Heart right ventricle (tissue), 16 donors: ENCODE results near the gene ASB1. TPM values are rescaled to one million over a fixed set of nuclear protein-coding genes. Genes with fewer than 3 reads are reported as not detected.

ENCODE experiments used
- ATAC-seq, 8 donors: fragments of 200-7000 bp; cut with Tn5 transposase; one replicate each; pipeline ENCODE4 v1.9.1; 2020; ENCODE audit warnings: mild to moderate bottlenecking in 8 of 8, moderate library complexity in 8 of 8, moderate number of reproducible peaks in 1 of 8
- DNase-seq, 2 donors: peaks; one replicate each; pipeline ENCODE4 v3.0.0-alpha.2; 2020
- H3K27ac ChIP-seq, 10 donors: fragments of 200-600 bp; sonication (generic) in 2 of 10; one replicate each; pipeline versions ENCODE4 v1.5.0 to v1.8.0; 2020 to 2022; ENCODE audit warnings: mild to moderate bottlenecking in 3 of 10
- H3K27me3 ChIP-seq, 7 donors: fragments of 200-600 bp; one replicate each; pipeline ENCODE4 v1.8.0; 2021 to 2022; ENCODE audit warnings: mild to moderate bottlenecking in 2 of 7
- H3K36me3 ChIP-seq, 9 donors: fragments of 200-600 bp; sonication (generic) in 1 of 9; one replicate each; pipeline versions ENCODE4 v1.5.0 to v1.8.0; 2020 to 2022; ENCODE audit warnings: mild to moderate bottlenecking in 2 of 9
- H3K4me1 ChIP-seq, 9 donors: fragments of 200-600 bp; sonication (generic) in 1 of 9; one replicate each; pipeline versions ENCODE4 v1.5.0 to v1.8.0; 2020 to 2022; ENCODE audit warnings: mild to moderate bottlenecking in 4 of 9
- H3K4me3 ChIP-seq, 10 donors: fragments of 200-600 bp; sonication (generic) in 2 of 10; one replicate each; pipeline versions ENCODE4 v1.5.0 to v1.8.0; 2020 to 2022; ENCODE audit warnings: mild to moderate bottlenecking in 7 of 10, moderate library complexity in 2 of 10
- H3K9me3 ChIP-seq, 11 donors: fragments of 200-600 bp in 10 of 11; sonication (generic) in 2 of 11; one replicate each; pipeline versions ENCODE4 v1.5.0 to v1.8.0; 2013 to 2022; ENCODE audit warnings: mild to moderate bottlenecking in 2 of 11, control low read depth in 1 of 11, moderate library complexity in 1 of 11
- WGBS, 2 donors: extraction: QIAGEN DNeasy Blood & Tissue Kit; methylation state at CpG; one replicate each; pipeline ENCODE4 v1.1.7; 2013; ENCODE audit warnings: inconsistent platforms in 1 of 2; 5-methylcytosine and 5-hydroxymethylcytosine counted together
- intact Hi-C, 10 donors: fragments of 100-400 bp; cut with DNase I; formaldehyde crosslinking; loops; one replicate each; pipeline versions ENCODE4 v1.11.1 to v1.14.2; 2022
- polyA plus RNA-seq, 2 donors: library from polyadenylated mRNA; stranded (reverse); fragments of 200-250 nt; gene quantifications; one replicate each; pipeline ENCODE4 v1.2.3, GENCODE V29; 2013
- total RNA-seq, 10 donors: library from RNA; stranded (reverse); fragmentation: NEBNext Ultra II Directional in 3 of 10; extraction: Animal tissue kit (Norgen Biotek cat#: 25700) in 3 of 10; gene quantifications; one replicate each; pipeline versions ENCODE4 v1.2.1 to v1.2.4, GENCODE V29; 2021 to 2023
- TF ChIP-seq, protein P1 (sequence below), 9 donors: fragments of 200-600 bp; sonication (generic) in 2 of 9; IDR thresholded peaks; one replicate each; pipeline versions ENCODE4 v1.5.0 to v1.8.0; 2021 to 2022; ENCODE audit warnings: antibody characterized with exemption in 9 of 9, mild to moderate bottlenecking in 5 of 9, moderate library complexity in 1 of 9
- donor health status: Arrhythmogenic right ventricular cardiomyopathy.
- donor health status: ischemic (EF 13 %, LVEDD 7.1; RV severe dilation, severe dysfunction).
- donor health status: healthy with polysubstance abuse.
- donor health status: DM: no; HTN: yes; CAD: no.
- donor health status: DM: no; HTN: no; CAD: no.
- donor health status: ischemic (EF 25% LVEDD 6.9; RV normal size, moderate dysfunction).
- donor health status: ischemic (EF 25% LVEDD 5.7; RV mildly dilated, moderate dysfunction).
- donor health status: healthy.
- donor health status: DM: yes; HTN: yes; CAD: no.
- donor health status: Ischemic cardiomyopathy.
- donor health status: ischemic (EF 35%, LVEDD 5.7; RV mildly dilated, moderate dysfunction).
- donor health status: nonischemic (EF 11% LVEDD 7.7; RV severe dilation, severe dysfunction).
- donor health status: DM: yes; HTN: yes; CAD: no.
- donor health status: PGD.
- donor health status: ischemic (EF 29% LVEDD 5.4; RV normal size, mild dysfunction).
- donor health status: nonischemic (EF 23%, LVEDD 6.1; RV moderate dilation, normal function).

Gene ASB1
- total and polyA plus RNA-seq, 12 donors = 31.4 to 61.5 (median 49.5) TPM

DNA sequence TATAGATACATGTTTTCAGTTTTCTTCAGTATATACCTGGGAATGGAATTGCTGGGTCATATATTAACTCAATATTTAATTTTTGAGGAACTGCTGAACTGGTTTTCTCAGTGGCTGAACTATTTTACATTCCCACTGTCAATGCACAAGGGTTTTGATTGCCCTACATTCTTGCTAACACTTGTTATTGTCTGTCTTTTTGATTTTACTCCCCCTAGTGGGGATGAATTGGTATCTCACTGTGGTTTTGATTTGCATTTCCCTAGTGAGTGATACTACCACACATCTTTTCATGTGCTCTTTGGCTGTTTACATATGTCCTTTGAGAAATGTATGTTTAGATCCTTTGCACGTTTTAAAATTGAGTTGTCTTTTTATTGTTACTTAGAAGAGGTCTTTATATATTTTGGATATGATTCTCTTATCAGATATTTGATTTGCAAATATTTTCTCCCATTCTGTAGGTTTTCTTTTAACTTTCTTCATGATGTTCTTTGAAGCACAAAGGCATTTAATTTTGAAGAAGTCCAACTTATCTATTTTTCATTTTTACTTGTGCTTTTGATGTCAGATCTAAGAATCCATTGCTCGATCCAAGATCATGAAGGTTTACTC is 36.2 kb downstream of the ASB1 start:
- intact Hi-C loops = loop anchor here in 9 of 10 donors (1.0 to 5.0 kb wide), 6 partner anchors 91 to 106 kb away; no protein-coding TSS in a partner anchor
- 58 to 65% methylated on average over 2 of the region's 2 CpGs for WGBS, 2 donors
- H3K27ac ChIP-seq = no peak overlapping the region
- H3K27me3 ChIP-seq = peaks cover 0 to 5% (median 0%) of the 10 kb centered on the region in 7 donors
- H3K9me3 ChIP-seq = no peaks in the 10 kb centered on the region
- TF ChIP-seq, protein P1, sequence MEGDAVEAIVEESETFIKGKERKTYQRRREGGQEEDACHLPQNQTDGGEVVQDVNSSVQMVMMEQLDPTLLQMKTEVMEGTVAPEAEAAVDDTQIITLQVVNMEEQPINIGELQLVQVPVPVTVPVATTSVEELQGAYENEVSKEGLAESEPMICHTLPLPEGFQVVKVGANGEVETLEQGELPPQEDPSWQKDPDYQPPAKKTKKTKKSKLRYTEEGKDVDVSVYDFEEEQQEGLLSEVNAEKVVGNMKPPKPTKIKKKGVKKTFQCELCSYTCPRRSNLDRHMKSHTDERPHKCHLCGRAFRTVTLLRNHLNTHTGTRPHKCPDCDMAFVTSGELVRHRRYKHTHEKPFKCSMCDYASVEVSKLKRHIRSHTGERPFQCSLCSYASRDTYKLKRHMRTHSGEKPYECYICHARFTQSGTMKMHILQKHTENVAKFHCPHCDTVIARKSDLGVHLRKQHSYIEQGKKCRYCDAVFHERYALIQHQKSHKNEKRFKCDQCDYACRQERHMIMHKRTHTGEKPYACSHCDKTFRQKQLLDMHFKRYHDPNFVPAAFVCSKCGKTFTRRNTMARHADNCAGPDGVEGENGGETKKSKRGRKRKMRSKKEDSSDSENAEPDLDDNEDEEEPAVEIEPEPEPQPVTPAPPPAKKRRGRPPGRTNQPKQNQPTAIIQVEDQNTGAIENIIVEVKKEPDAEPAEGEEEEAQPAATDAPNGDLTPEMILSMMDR (IDR thresholded peaks at IDR 0.05) = peak; percentile 31 to 84 (median 72)
- no peaks in the 10 kb centered on the region for H3K36me3 ChIP-seq
- H3K4me1 ChIP-seq = peaks cover 6 to 22% (median 19%) of the 10 kb centered on the region in 9 donors
- H3K4me3 ChIP-seq = no peak overlapping the region
- DNase-seq (no peak), ATAC-seq (no peak)

DNA sequence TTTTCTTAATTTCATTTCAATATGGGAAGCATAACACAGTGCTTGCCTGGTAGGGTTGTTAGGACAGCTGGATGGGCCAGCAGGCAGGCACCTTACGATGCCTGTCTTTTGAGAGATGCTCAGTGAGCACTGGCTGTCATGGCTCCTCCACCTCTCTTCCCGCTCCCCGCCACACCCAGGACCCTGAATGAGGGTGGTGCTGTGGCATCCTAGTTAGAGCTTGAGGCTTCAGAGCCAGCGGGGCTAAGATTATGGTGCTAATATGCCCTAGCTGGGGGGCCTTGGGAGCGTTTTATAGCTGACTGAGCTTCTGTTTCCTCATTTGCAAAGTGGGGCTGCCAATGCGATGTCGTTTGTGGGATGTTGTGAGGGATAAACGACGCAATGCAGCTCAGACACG is 37.7 kb downstream of the ASB1 start:
- DNase-seq (no peak), ATAC-seq (no peak)
- TF ChIP-seq, protein P1 (IDR thresholded peaks at IDR 0.05) = no peak
- H3K27me3 ChIP-seq = peaks cover 0 to 5% (median 0%) of the 10 kb centered on the region in 7 donors
- intact Hi-C loops = loop anchor here in 6 of 10 donors (5.0 kb wide), 4 partner anchors 92 to 107 kb away; no protein-coding TSS in a partner anchor
- H3K36me3 ChIP-seq = no peaks in the 10 kb centered on the region
- no peak overlapping the region for H3K27ac ChIP-seq
- 90 to 94% methylated on average over 10 of the region's 10 CpGs for WGBS, 2 donors
- peaks cover 0 to 11% (median 0%) of the 10 kb centered on the region in 11 donors for H3K9me3 ChIP-seq
- H3K4me1 ChIP-seq = peaks cover 1 to 9% (median 5%) of the 10 kb centered on the region in 9 donors
- no peak overlapping the region for H3K4me3 ChIP-seq

DNA sequence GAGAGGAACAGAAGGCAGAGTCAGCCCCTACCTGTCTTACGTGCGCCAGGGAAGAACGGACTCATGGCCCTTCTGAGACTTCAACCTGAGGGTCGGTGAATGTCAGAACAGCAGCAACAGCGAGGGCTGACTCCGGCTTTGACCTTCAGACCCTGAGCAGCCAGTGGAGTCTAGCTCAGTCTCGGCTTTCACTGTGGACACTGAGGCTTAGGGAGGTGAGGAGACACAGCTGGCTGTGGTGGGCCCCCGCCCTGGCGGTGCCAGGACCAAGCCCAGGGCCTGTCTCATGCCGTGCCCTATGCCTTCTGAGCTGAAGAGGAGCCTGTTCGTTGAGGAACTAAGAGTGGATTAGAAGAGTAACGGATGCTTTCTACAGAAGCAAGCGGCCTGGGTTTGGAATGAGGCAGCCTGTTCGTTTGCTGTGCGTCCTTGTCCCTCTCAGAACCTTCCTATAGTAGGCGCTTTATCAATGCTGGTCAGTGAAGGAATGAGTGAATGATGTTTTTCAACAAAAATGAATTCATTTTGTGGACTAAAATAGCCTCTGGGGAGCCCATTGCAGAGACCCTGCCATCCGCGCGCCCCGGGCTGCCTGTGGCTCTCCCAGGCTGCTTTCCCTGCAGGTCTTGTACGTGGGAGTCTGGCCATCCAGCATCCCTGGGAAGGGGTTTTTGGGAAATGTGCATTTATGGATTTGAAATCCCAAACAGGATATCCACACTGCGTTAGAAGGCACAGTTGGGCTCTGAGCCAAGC is 38.9 kb downstream of the ASB1 start:
- TF ChIP-seq, protein P1 (IDR thresholded peaks at IDR 0.05) = no peak
- H3K36me3 ChIP-seq = no peaks in the 10 kb centered on the region
- H3K27me3 ChIP-seq = peaks cover 0 to 5% (median 0%) of the 10 kb centered on the region in 7 donors
- DNase-seq (no peak), ATAC-seq (peak in 1 of 8 donors; percentile 18)
- H3K4me3 ChIP-seq = no peak overlapping the region
- intact Hi-C loops = no loop called here
- H3K9me3 ChIP-seq = peaks cover 0 to 21% (median 0%) of the 10 kb centered on the region in 11 donors
- 90 to 93% methylated on average over 22 of the region's 22 CpGs for WGBS, 2 donors
- no peaks in the 10 kb centered on the region for H3K4me1 ChIP-seq
- H3K27ac ChIP-seq = no peak overlapping the region

DNA sequence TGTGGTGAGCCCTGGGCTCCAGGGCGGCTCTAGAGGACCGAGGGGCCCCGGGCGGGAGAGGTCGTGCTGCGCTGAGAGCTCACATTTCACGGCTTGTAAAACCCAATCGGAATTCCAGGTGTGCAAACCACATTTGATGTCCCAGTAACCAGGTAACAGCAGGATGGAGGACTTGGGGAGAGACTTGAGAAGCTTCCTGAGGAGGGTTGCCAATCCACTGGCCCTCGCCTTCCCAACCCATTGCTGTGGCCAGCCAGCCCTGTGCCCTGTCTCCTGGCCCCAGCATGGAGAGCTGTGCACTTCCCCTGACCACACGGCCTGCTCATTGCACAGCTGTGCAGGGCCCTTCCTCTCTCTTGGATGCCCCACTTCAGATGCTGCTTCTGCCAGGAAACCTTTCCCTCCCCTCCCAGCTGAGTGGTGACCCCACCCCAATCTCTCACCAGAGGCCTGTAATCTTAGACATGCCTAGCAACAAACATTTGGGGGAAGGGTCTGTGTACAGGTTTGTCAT is 39.6 kb downstream of the ASB1 start:
- intact Hi-C loops = no loop called here
- TF ChIP-seq, protein P1 (IDR thresholded peaks at IDR 0.05) = no peak
- H3K36me3 ChIP-seq = no peaks in the 10 kb centered on the region
- H3K27me3 ChIP-seq = peaks cover 0 to 5% (median 0%) of the 10 kb centered on the region in 7 donors
- 85 to 88% methylated on average over 10 of the region's 10 CpGs for WGBS, 2 donors
- ATAC-seq (peak in 1 of 8 donors; percentile 62), DNase-seq (no peak)
- H3K4me3 ChIP-seq = no peak overlapping the region
- H3K27ac ChIP-seq = no peak overlapping the region
- no peaks in the 10 kb centered on the region for H3K4me1 ChIP-seq
- peaks cover 0 to 21% (median 0%) of the 10 kb centered on the region in 11 donors for H3K9me3 ChIP-seq
